ENCODE measurements around the gene COG4.

Gene COG4

DNA sequence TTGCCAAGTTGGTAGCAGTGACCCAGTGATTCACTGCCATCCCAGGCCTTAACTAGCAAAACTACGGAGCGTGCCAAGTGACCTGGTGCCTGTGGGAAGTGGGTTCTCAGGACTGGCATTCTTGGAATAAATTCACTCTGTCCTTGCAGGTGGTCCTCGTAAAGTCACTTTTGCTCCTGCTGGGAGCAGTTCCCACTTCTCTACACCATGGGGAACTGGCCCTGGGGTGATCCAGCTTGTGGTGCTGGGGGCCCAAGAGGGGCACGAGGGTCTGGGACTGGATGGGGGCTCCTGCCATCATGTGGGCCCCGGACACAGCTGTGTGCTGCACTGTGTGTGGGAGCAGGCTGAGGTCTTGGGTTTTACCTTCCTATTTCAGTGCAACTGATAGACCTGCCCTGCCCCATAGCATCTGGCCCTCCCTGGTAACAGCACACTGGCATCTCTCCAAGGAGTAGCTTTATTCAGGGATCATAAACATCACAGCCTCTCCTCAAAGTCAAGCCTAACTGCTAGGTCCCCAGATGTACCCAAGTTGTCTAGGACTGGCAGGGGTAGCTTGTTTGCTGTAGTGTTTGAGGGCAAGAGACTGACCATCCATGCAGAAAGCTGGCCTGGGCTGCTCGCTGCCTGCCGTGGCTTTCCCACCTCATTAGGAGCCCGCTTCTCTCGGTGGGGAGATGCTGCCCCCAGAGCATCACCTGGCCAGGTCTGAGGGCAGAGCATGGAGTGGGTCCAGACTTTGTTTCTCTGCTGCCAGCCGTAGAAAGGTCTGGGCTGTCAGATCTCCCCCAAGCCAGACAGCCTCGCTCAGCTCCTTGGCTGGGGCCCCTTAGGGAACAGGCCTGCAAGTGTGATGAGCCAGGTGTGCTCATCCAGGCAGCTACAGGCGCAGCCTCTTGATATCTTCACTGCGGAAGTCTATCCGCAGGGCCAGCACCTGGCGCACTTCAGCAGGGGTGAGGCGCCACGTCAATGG, 42.9 kb downstream of the COG4 start:
- no peak for DNase-seq (ENCODE audit: insufficient read length, low spot score)
- FAIRE-seq = no peak
- TF ChIP-seq POLR2A (IDR thresholded peaks at IDR 0.05; ENCODE audit: low read depth, low read length) = no peak

DNA sequence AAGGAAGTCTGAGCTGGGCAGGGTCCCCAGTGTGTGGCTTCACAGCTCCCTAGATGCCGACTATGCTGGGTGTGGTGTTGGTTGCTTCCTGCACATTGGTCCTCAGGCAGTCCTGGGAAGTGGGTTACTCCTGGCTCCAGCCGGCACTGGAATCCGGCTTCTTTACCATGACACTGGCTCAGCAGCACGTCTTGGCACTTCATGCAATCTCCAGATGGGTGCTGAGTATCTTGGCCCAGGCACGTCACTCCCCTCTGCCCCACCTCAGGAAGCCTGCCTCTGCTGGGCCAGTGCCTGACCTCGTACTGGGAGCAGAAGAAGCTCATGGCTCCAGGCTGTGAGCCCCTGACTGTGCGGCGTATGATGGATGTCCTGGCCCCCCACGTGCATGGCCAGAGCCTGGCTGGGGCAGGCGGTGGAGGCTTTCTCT, 44.4 kb downstream of the COG4 start:
- FAIRE-seq (no peak), DNase-seq (ENCODE audit: insufficient read length, low spot score) (no peak)
- no peak for TF ChIP-seq POLR2A (IDR thresholded peaks at IDR 0.05; ENCODE audit: low read depth, low read length)

DNA sequence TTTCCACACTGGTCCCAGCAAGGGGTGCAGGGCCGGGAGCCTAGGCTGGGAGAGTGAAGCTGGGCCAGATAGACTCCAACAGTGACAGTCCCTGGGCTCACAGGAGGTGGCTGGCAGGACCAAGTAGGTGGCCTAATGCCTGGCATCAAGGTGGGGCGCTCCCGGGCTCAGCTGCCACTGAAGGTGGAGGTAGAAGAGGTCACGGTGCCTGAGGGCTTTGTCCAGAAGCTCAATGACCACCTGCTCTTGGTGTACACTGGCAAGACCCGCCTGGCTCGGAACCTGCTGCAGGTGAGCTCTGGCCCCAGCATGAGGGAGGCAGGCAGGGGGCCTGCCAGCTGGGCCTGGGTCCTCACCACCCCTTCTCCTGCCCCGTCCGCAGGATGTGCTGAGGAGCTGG, 45.2 kb downstream of the COG4 start:
- DNase-seq (ENCODE audit: insufficient read length, low spot score) (no peak), FAIRE-seq (no peak)
- TF ChIP-seq POLR2A (IDR thresholded peaks at IDR 0.05; ENCODE audit: low read depth, low read length) = no peak

DNA sequence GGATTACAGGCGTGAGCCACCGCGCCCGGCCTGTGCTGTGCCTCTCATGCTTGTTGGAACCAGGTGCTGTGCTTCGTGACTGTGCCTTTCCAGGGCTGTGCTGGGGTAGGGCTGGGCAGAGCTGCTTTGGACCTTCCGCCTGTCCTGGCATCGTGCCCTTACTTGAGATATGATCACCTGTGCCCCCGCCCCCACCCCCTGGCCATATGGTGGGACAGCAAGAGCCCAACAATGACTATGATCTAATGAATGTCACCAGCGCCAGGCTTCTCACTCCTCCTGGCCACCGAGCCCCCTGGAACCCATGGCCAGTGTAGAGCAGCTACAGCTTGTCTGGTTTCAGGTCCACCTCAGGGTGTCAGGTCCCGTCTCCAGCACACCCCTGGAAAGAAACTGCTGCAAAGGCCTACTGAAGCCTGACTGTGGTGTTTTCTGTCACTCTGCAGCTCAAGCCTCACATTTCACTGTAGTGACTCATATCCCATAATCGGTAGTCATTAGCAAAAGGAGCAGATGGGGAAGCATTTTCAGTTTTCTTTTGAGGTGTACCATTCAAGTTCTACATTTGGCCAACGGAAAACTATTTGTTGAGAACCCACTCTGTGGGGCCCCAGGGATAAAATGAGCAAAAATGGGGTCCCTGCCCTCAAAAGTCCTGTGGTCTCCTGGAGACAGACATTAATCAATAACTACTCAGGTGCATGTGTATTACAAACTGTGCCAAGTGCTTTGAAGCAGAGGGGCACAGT, 46.9 kb downstream of the COG4 start:
- FAIRE-seq = peak; percentile 87
- no peak for TF ChIP-seq POLR2A (IDR thresholded peaks at IDR 0.05; ENCODE audit: low read depth, low read length)
- DNase-seq (ENCODE audit: insufficient read length, low spot score) = peak; percentile 95

DNA sequence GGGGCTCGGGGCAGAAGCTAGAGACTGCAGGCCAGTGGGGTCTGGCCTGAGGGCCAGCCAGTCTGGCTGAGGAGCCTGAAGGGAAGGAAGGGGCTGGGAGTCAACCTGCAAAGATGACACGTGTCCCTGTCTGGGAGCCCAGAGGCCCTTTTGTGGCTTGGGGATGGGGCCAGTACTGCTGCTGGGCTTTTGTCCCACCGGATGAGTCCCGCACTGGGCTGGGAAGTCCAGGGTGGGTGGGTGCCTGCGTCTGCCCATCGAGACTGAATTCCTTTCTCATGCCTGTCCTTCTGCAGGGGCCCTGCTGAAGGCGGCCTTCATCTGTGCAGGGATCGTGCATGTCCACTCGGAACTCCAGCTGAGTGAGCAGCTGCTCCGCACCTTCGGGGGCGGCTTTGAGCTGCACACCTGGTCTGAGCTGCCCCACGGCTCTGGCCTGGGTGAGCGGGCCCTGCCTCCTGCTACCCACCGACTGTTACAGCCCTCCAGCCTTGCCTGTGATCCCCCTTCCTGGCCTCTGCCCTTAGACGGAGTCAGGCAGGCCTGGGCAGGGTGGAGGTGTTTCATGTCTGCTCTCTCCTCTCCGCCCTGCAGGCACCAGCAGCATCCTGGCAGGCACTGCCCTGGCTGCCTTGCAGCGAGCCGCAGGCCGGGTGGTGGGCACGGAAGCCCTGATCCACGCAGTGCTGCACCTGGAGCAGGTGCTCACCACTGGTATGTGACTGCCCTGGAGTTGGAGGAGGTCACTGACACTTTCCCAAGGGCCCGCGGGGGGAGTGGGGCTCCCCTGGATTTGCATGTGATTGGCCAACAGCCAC, 48.1 kb downstream of the COG4 start:
- no peak for TF ChIP-seq POLR2A (IDR thresholded peaks at IDR 0.05; ENCODE audit: low read depth, low read length)
- no peak for DNase-seq (ENCODE audit: insufficient read length, low spot score)
- FAIRE-seq = no peak

DNA sequence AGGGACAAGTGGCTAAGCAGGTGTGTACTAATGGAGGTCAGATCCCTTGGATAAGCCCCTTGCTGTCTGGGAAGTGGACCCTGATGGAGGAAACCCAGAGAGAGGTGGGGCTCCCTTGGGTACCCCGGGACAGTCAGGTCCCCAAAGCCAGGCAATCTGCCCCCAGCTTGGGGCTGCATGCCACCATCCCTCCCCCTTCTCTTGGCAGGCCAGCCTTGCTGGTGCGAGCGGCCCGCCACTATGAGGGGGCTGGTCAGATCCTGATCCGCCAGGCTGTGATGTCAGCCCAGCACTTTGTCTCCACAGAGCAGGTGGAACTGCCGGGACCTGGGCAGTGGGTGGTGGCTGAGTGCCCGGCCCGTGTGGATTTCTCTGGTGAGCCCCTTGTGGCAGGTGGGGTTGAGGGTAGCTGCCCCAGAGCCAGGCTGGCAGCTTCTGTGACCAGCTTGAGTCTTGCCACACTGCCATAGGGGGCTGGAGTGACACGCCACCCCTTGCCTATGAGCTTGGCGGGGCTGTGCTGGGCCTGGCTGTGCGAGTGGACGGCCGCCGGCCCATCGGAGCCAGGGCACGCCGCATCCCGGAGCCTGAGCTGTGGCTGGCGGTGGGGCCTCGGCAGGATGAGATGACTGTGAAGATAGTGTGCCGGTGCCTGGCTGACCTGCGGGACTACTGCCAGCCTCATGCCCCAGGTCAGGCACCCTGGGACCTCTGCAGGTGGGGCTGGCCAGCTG, 48.9 kb downstream of the COG4 start:
- no peak for FAIRE-seq
- no peak for DNase-seq (ENCODE audit: insufficient read length, low spot score)
- TF ChIP-seq POLR2A (IDR thresholded peaks at IDR 0.05; ENCODE audit: low read depth, low read length) = no peak

DNA sequence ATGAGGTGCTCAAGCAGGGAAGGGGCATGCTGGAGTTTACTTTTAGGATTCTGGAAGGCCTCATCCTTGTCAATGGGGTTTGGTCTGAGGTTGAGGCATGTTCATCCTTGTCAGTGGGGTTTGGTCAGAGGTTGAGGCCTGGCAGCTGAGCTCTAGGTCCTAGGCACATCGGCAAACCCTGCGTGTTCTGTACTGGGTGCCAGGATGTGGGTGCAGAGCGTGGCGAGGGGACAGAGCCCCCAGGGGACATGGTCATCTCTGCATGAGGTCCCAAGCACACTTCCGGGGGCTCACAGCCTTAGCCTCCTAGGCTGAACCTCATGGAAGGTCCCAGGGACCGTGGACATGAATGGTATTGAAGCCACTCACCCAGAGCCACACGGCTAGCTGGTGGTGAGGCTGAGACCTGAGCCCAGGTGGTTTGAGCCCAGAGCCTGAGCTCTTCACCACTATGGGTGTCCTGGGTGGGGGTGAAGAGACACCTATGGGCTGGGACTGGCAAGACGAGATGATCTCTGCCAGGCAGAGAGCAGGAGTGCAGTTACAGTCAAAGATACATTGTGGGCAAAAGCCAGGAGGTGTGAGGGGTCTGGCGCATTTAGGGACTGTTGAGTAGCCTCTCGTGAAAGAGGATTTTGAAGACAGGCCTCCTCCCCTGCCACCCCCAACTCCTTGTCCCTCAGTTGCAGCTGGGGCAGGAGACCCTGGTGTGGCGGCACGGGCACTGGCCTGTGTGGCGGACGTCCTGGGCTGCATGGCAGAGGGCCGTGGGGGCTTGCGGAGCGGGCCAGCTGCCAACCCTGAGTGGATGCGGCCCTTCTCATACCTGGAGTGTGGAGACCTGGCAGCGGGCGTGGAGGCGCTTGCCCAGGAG, 49.7 kb downstream of the COG4 start:
- FAIRE-seq (no peak), DNase-seq (ENCODE audit: insufficient read length, low spot score) (no peak)
- TF ChIP-seq POLR2A (IDR thresholded peaks at IDR 0.05; ENCODE audit: low read depth, low read length) = no peak

DNA sequence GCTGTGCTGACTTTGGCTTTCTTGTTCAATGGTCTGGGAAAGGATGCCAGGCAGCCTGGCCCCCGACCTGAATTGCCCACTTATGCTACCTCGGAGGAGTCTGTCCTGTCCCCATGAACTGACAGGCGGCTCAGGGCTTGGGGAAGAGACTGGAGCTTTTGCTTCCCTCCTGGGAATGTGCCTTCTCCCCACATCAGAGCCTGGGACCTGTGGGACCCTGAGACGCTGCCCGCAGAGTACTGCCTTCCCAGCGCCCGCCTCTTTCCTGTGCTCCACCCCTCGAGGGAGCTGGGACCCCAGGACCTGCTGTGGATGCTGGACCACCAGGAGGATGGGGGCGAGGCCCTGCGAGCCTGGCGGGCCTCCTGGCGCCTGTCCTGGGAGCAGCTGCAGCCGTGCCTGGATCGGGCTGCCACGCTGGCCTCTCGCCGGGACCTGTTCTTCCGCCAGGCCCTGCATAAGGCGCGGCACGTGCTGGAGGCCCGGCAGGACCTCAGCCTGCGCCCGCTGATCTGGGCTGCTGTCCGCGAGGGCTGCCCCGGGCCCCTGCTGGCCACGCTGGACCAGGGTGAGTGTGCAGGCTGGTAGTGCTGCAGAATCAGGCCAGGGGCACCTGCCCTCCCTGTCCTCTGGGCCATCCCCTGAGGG, 50.4 kb downstream of the COG4 start:
- no peak for TF ChIP-seq POLR2A (IDR thresholded peaks at IDR 0.05; ENCODE audit: low read depth, low read length)
- DNase-seq (ENCODE audit: insufficient read length, low spot score) = no peak
- no peak for FAIRE-seq

DNA sequence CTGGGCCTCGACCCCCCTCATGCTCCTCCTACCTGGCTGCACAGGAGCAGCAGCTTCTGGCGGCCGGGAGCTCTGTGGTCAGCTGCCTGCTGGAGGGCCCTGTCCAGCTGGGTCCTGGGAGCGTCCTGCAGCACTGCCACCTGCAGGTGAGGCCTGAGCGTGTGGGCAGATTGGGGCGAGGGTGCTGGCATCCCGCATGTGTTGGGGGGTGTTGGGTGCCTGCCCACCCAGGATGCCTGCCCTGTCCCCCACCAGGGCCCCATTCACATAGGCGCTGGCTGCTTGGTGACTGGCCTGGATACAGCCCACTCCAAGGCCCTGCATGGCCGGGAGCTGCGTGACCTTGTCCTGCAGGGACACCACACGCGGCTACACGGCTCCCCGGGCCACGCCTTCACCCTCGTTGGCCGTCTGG, 52.4 kb downstream of the COG4 start:
- TF ChIP-seq POLR2A (IDR thresholded peaks at IDR 0.05; ENCODE audit: low read depth, low read length) = no peak
- peak; percentile 44 for DNase-seq (ENCODE audit: insufficient read length, low spot score)
- FAIRE-seq = no peak

DNA sequence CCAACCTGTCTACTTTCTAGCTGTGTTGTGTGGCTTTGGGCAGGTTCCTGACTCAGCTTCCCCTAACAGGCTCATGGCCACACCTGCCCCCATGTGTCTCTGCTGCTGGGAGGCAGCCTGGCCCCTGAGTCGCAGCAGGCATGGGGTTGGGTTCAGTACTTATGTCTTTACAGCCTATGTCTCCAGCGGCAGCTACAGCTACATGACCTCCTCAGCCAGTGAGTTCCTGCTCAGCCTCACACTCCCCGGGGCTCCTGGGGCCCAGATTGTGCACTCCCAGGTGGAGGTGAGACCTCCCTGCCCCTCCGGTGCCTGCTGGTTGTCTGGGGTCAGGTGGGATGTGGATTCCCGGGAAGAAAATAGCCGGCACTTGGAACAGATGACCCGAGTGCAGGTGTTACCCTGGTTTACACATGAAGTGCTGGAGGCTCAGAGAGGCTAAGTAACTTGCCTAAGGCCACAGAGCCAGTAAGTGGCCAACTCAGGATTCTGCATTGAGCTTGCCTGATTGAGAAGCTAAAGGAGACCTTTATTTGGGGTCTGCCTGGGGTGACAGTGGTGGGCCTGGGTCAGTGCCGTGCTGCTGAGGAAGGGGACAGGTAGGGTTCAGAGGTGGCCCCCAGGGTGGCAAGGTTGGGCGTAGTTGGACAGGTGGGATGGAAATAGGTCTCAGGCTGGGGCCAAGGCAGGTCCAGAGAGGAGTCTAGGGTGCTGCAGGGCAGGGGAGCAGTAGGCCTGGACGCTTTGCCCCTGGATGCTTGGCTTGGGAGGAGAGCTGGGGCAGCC, 53.0 kb downstream of the COG4 start:
- no peak for DNase-seq (ENCODE audit: insufficient read length, low spot score)
- TF ChIP-seq POLR2A (IDR thresholded peaks at IDR 0.05; ENCODE audit: low read depth, low read length) = no peak
- no peak for FAIRE-seq

Measured in H54 (cell line).